HG03558 (cell line): Measurements from ENCODE around the gene OR13H1.
"Not testable (repeated sequence)": the region's sequence is repeated elsewhere in the genome, so short reads cannot be mapped to it uniquely, and the experiment has no call there.

ENCODE experiments used
- ATAC-seq: cut with Tn5 transposase; IDR thresholded peaks from one replicate; pipeline ENCODE4 v1.9.1; 2021; ENCODE audit warnings: moderate number of reproducible peaks; ENCODE audit not compliant: unreplicated experiment; ENCODE audit errors: extremely low read depth

The OR13H1 gene, protein sequence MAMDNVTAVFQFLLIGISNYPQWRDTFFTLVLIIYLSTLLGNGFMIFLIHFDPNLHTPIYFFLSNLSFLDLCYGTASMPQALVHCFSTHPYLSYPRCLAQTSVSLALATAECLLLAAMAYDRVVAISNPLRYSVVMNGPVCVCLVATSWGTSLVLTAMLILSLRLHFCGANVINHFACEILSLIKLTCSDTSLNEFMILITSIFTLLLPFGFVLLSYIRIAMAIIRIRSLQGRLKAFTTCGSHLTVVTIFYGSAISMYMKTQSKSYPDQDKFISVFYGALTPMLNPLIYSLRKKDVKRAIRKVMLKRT

DNA sequence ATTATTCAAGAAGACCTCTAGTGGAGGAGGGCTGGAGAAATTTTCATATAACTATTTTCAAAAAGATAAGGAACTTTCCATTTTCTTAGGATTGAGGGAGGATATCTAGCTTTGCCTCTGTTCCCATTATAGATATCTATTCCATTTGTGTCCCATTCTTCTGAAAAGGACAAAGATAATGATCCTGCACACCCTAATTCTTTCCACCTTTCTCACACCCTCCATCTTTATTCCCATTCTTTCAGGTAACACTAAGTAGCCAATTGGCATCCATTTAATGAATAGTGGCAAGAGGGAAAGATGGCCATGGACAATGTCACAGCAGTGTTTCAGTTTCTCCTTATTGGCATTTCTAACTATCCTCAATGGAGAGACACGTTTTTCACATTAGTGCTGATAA is at the start of gene OR13H1:
Gene OR13H1, plus strand, starts transcription at position 301 of the 400 bp plus-strand sequence. Its CDS starts 0 bp downstream, at position 301.
- no peak for ATAC-seq

DNA sequence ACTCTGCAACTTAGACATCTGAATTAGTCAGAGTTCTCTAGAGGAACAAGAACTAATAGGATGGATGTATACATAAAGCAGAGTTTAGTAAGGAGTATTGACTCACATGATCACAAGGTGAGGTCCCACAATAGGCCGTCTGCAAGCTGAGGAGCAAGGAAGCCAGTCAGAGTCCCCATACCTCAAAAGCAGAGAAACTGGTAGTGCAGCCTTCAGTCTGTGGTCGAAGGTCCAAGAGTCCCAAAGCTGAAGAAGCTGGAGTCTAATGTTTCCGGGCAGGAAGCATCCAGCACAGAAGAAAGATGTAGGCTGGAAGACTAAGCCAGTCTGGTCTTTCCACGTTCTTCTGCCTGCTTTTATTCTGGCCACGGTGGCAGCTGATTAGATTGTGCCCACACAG is 42.3 kb upstream of the OR13H1 start:
- not testable (repeated sequence) for ATAC-seq

DNA sequence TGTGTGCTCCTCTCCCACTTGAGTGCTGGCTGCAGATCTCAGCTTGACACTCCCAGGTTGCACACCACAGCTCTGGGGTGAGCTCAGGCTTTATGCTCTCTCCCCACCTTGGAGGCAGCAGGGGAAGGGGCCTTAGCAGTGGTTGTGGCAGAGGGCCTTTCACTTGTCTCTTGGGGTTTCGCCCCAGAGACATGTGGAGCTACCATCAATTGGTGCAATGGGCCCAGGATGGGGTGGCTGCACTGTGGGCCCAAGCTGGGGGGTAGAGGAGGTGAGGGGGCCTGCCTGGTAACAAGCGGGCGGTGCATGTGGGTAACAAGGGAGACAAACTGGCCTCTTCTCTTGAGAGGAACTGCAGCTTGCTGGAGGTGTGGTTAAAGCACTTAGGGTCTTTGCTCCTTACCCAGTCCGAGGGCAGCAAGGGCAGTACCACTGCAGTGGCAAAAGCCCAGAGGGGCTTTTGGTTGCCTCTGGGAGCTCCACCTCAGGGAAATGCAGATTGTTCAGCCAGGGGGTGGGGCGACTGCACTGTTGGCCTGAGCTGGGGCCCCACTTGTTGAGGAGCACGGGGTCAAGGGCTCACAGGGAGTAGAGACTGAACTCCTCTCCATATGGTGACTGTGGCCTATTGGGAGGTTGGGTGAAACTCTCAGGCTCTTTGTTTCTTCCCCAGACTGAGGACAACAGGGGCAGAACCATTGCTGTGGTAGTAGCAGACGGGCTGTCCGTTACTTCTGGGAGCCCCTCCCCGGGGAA is 30.5 kb upstream of the OR13H1 start:
- ATAC-seq: no peak

DNA sequence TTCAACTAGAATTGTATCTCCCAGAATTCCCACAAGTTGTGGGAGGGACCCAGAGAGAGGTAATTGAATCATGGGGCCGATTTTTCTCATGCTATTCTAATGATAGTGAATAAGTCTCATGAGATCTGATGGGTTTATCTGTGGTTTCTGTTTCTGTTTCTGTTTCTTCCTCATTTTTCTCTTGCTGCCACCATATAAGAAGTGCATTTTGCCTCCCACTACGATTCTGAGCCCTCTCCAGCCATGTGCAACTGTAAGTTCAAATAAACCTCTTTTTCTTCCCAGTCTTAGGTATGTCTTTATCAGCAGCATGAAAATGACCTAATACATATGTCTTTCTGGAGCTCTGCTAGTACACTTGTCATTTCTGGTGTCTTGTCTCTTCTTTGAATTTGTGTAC is 22.1 kb upstream of the OR13H1 start:
- ATAC-seq: no peak

DNA sequence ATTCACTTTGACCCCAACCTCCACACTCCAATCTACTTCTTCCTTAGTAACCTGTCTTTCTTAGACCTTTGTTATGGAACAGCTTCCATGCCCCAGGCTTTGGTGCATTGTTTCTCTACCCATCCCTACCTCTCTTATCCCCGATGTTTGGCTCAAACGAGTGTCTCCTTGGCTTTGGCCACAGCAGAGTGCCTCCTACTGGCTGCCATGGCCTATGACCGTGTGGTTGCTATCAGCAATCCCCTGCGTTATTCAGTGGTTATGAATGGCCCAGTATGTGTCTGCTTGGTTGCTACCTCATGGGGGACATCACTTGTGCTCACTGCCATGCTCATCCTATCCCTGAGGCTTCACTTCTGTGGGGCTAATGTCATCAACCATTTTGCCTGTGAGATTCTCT is 344 bp downstream of the OR13H1 start:
- ATAC-seq: no peak

DNA sequence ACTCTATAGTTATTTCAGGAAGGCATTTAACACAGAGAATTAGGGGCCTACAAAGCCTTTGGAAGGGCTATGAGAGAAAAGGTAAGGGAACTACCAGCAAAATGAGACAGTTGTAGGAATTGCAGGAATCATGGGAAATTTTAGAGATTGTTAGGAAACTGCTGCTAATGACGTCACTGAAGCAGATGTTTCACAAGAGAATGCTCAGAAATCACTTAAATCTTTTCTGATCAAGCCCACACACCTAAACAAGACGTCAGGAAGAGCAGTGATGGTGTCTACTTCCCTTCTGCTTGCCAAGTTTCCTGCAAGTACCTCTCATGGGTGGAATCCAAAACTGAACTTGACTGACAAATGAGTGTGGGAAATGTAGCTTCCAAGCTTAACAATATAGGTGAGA is 5.1 kb downstream of the OR13H1 start:
- ATAC-seq: no peak

DNA sequence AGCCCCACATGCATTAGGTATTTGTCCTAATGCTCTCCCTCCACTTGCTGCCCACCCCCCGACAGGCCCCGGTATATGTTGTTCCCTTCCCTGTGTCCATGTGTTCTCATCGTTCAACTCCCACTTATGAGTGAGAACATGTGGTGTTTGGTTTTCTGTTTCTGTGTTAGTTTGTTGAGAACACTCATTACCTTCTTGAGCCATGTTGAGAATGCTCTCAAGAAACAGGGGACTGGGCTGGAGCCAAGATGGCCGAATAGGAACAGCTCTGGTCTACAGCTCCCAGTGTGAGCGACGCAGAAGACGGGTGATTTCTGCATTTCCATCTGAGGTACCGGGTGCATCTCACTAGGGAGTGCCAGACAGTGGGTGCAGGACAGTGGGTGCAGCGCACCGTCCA is 8.6 kb downstream of the OR13H1 start:
- ATAC-seq: not testable (repeated sequence)

DNA sequence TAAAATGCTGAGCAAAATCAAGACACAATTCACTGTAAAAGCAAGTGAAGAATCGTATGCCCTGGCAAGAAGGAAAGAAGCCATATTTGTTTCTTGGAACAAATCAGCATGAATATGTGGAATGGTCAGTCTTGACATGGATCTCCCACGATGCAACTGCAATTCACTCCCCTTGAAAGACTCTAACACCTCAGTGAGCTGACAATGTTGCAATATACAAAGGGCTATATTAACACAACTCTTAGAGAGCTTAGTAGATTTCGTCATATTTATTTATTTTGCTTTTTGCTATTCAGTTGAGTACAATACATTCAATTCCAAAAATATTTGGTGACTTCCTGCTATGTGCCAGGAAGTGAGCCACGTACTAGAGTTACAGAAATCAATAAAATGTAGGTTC is 14.7 kb downstream of the OR13H1 start:
- no peak for ATAC-seq

DNA sequence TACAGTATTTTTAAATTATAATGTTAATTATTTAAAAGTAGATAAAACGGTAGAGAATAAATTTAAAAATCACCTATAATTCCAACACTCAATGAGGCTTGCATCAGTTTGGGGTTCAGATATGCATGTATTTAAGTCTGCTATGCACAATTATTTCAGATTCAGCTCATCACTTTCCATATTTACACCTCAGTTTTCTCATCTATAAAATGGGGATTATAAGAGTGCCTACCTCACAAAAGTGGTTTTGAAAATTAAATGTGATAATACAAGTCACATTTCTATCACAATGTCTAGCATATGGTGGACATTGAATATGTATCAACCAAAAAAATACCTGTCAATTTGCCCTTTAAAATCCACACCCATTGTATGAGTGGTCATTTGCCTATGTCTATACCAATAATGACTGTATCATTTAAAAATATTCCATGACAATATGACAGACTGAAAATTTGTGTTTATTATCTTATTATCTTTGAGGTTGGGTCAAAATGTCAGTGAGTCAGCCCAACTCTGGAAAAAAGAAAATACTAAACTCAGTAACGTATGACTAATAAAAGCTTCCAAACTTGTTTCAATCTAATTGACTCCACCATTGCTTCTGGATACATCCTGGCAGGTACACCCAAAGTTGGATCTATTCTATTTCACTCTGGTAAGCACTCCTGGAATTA is 20.8 kb downstream of the OR13H1 start:
- no peak for ATAC-seq

DNA sequence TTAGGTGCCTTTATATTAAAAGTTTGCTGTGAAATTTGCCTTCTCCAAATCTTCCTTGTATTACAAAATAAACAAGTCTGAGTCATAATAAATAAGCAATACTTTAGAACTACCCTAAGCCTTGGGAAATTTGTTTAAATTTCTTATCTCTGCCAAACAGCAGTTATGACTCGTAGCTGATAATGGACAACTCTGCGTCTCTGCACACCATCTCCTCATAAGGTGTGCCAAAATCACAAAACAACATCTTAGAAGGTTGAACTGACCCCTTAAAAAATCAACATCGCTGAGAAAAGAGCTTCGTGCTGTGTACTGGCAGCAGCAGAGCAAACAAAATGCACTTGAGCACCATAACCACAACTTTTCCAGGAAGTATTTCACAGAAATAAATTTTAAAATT is 22.0 kb downstream of the OR13H1 start:
- ATAC-seq: no peak

DNA sequence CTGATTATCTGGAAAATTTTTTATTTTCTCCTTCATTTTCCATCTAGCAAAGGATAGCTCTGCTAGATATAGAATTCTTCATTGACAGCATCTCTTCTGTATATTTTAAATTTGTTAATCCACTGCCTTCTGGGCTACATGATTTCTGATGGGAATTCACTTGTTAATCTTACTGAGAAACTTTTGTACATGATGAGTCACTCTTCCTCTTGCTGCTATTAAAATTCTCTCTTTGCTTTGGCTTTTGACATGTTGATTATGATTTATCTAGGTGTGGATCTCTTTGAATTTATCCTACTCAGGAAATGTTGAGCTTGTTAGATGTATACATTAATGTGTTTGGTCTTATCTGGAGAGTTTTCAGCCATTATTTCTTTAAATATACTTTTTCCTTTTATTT is 27.5 kb downstream of the OR13H1 start:
- ATAC-seq: no peak

DNA sequence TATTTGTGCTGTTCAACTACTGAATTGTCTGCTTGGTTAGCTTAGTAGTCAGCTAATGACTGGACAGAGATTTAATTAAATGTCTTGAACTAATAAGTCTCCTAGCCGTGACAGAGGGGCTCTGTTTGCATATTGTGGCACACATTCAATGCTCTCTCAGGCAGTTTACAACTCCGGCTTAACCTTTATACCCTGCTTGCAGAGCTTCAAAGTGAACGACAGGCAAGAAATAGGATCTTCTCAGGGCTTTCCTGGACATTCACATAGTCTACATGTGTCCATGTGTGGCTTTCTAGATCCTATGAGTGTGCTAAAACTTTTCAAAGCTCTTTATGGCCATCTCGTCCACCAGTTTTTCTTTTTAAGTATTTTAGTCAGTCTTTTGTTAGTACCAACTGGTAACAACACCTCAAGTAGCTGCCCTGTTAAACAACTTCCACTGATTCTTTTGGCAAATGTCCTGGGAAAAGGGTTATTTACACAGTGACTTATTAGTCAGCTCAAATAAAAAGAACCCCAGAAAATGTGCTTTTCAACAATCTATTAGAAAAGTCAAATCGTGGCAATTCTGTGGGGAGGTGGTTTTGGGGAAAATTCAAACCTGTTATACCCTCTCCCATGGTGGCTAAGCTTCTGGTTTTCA is 28.6 kb downstream of the OR13H1 start:
- ATAC-seq: no peak

DNA sequence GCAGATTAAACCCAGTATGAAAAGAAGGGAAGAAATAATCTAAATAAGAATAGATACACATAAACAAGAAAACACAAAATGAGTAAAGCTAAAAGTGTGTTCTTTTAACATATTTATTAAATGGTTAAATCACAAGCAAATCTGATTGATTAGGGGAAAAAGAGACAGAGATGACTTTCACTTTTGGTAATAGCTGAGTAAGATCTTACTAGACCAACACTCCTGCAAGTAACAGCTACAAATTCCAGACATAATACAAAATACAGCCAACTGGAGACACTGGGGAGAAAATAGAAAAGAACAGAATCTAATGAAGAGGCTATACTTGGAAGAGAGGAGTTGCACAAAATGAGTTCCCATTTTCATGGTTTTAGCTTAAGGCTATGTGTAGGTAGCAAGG is 33.5 kb downstream of the OR13H1 start:
- no peak for ATAC-seq

DNA sequence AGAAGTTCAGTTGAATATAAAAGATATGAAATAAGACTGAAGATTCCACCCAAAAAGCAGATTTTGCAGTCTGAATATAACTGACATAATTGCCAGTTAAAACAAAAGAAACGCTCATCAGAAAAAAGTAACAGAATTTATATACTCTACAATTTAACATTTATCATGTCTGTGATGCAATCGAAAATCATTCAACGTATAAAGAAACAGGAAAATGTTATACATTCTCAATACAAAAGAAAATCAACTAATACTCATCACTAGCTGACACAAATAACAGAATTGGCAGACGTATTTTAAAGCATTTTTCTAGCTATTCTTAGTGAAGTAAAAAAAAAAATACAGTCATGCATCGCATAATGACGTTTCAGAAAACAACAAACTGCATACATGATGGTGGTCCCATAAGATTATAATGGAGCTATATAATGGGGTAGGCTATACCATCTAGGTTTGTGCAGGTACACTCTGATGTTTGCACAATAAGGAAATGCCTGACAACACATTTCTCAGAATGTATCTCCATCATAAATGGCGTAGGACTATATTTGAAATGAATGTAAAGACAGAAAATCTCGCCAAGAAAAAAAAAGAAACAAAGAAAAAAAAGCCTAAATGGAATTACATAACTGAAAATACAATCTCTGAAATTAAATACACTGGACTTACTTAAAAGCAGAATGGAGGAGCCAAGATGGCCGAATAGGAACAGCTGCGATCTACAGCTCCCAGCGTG is 34.3 kb downstream of the OR13H1 start:
- ATAC-seq: no peak

DNA sequence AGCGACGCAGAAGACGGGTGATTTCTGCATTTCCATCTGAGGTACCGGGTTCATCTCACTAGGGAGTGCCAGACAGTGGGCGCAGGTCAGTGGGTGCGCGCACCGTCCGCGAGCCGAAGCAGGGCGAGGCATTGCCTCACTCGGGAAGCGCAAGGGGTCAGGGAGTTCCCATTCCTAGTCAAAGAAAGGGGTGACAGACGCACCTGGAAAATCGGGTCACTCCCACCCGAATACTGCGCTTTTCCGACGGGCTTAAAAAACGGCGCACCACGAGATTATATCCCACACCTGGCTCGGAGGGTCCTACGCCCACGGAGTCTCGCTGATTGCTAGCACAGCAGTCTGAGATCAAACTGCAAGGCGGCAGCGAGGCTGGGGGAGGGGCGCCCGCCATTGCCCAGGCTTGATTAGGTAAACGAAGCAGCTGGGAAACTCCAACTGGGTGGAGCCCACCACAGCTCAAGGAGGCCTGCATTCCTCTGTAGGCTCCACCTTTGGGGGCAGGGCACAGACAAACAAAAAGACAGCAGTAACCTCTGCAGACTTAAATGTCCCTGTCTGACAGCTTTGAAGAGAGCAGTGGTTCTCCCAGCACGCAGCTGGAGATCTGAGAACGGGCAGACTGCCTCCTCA is 35.0 kb downstream of the OR13H1 start:
- ATAC-seq: not testable (repeated sequence)

DNA sequence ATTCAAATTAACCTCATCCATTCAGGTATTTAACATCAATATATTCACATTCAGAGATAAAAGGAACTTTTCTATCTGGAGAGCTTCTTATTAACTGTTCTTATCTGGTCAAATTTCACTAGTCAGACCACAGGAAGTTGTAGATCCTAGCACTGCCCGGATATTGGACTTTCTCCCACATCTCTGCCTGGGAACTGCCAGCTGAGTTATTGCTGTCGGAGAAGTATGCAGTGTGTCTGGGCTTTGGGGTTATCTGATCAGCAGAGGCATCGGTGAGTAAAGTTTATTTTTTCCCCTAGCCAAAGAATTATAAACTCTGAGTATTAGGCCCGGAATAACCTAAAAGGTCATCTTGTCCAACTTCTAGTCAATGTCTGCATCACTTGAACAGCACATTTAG is 45.1 kb downstream of the OR13H1 start:
- no peak for ATAC-seq
